Fibroblast of lung (primary cell): ENCODE data around the gene FTSJ1.

Source experiments
- EZH2 ChIP-seq: IDR thresholded peaks from 2 replicates; pipeline ENCODE4 v1.5.1; 2012; ENCODE audit warnings: low read length, control low read depth, mild to moderate bottlenecking; ENCODE audit errors: missing control alignments
- TF ChIP-seq, protein P1 (sequence below), 2 donors: IDR thresholded peaks in 1 of 2; conservative IDR thresholded peaks in 1 of 2; 1 replicate in 1 of 2; 2 replicates in 1 of 2; pipeline ENCODE4 v1.5.1; 2011 to 2012; ENCODE audit warnings: low read length in 2 of 2, control low read depth in 1 of 2, inconsistent platforms in 1 of 2, low read depth in 1 of 2, mild to moderate bottlenecking in 1 of 2

GRCh38 chrX:48472225-48472624 lies 3.8 kb upstream of the FTSJ1 start:
- no peak for TF ChIP-seq EZH2
- TF ChIP-seq, protein P1, sequence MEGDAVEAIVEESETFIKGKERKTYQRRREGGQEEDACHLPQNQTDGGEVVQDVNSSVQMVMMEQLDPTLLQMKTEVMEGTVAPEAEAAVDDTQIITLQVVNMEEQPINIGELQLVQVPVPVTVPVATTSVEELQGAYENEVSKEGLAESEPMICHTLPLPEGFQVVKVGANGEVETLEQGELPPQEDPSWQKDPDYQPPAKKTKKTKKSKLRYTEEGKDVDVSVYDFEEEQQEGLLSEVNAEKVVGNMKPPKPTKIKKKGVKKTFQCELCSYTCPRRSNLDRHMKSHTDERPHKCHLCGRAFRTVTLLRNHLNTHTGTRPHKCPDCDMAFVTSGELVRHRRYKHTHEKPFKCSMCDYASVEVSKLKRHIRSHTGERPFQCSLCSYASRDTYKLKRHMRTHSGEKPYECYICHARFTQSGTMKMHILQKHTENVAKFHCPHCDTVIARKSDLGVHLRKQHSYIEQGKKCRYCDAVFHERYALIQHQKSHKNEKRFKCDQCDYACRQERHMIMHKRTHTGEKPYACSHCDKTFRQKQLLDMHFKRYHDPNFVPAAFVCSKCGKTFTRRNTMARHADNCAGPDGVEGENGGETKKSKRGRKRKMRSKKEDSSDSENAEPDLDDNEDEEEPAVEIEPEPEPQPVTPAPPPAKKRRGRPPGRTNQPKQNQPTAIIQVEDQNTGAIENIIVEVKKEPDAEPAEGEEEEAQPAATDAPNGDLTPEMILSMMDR (conservative IDR thresholded peaks at IDR 0.05 in 1 of 2, IDR thresholded peaks at IDR 0.05 in 1 of 2; ENCODE audit: low read depth in 1 of 2, low read length in 2 of 2) = no peak
